OCI-LY3 (cell line): ENCODE data around the gene CRIM1.

Experiments used
- EZH2phosphoT487 ChIP-seq: fragments of 200-600 bp; shearing (Covaris generic); IDR thresholded peaks from 2 replicates; pipeline ENCODE4 v1.6.1; 2018; ENCODE audit warnings: antibody characterized with exemption, mixed run types, low read depth
- TF ChIP-seq, protein P1 (sequence below): fragments of 200-600, 300-600 bp; sonication (generic); IDR thresholded peaks from 2 replicates; pipeline ENCODE4 v1.5.1; 2014; ENCODE audit warnings: antibody characterized with exemption, low read length, low read depth

- TF ChIP-seq, protein P1, sequence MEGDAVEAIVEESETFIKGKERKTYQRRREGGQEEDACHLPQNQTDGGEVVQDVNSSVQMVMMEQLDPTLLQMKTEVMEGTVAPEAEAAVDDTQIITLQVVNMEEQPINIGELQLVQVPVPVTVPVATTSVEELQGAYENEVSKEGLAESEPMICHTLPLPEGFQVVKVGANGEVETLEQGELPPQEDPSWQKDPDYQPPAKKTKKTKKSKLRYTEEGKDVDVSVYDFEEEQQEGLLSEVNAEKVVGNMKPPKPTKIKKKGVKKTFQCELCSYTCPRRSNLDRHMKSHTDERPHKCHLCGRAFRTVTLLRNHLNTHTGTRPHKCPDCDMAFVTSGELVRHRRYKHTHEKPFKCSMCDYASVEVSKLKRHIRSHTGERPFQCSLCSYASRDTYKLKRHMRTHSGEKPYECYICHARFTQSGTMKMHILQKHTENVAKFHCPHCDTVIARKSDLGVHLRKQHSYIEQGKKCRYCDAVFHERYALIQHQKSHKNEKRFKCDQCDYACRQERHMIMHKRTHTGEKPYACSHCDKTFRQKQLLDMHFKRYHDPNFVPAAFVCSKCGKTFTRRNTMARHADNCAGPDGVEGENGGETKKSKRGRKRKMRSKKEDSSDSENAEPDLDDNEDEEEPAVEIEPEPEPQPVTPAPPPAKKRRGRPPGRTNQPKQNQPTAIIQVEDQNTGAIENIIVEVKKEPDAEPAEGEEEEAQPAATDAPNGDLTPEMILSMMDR, result no peak
- TF ChIP-seq EZH2phosphoT487, result no peak
Measured at GRCh38 chr2:36480636-36481035, 125.1 kb downstream of the CRIM1 start.
